HepG2 (cell line): ENCODE data around the gene STAMBPL1. TPM values are rescaled to one million over a fixed set of nuclear protein-coding genes. Genes with fewer than 3 reads are reported as not detected.
A peak's percentile ranks its signal among the peaks of the same experiment; 100 is the strongest.

ENCODE experiments used
- ATAC-seq: fragments of 200-7000 bp; cut with Tn5 transposase; 3 replicates; pipeline ENCODE4 v1.9.1; 2020; ENCODE audit warnings: mild to moderate bottlenecking, moderate library complexity
- BruUV-seq: library from RNA; stranded (reverse); fragments of 400-500 nt; replicated peaks from 2 replicates; lab custom pipeline; 2021; lab: Mats Ljungman, UMichigan
- CTCF ChIA-PET: fragments of 300-600 bp; formaldehyde crosslinking; extraction: SDS; loops from one replicate; lab custom pipeline; 2021; ENCODE audit warnings: low total read pairs, inconsistent platforms, low intra/inter-chr PET ratio; lab: Yijun Ruan, JAX
- POLR2A ChIA-PET: fragments of 350-600 bp; sonication (Branson Sonifier 250); formaldehyde crosslinking; loops from one replicate; lab custom pipeline; 2020; ENCODE audit warnings: antibody characterized with exemption, inconsistent platforms; lab: Yijun Ruan, JAX
- DNase-seq: peaks from one replicate; pipeline ENCODE4 v3.0.0-alpha.2; 2015; ENCODE audit warnings: low spot score
- FAIRE-seq: peaks from 3 replicates; lab custom pipeline; 2011; peaks lifted over from hg19 to GRCh38; lab: Jason Lieb, UNC
- H2AFZ ChIP-seq: one replicate; pipeline ENCODE4 v1.6.1; 2011; ENCODE audit warnings: low read length, inconsistent platforms
- H3K27ac ChIP-seq: fragments of 300-600 bp; 3 replicates; pipeline ENCODE4 v1.8.0; 2011; ENCODE audit warnings: mixed run types, mild to moderate bottlenecking, mixed read lengths, low read length, inconsistent platforms; ENCODE audit not compliant: insufficient read depth; ENCODE audit errors: extremely low read length
- H3K27me3 ChIP-seq, 2 experiments: fragments of 200-600 bp in 1 of 2; 2 replicates in 1 of 2; 3 replicates in 1 of 2; pipeline versions ENCODE4 v1.6.0 to v1.8.0; 2011; ENCODE audit warnings: low read length in 2 of 2, mild to moderate bottlenecking in 2 of 2, moderate library complexity in 2 of 2, inconsistent platforms in 1 of 2; ENCODE audit not compliant: insufficient read depth in 2 of 2, control insufficient read depth in 1 of 2
- H3K36me3 ChIP-seq, 2 experiments: fragments of 200-600 bp in 1 of 2; replicated peaks in 1 of 2; 2 replicates in 1 of 2; 3 replicates in 1 of 2; pipeline versions ENCODE4 v1.5.1 to v1.8.0; 2011; ENCODE audit warnings: low read length in 2 of 2, inconsistent platforms in 1 of 2; ENCODE audit not compliant: insufficient read depth in 2 of 2, control insufficient read depth in 1 of 2
- H3K4me1 ChIP-seq: 2 replicates; pipeline ENCODE4 v1.5.1; 2012; ENCODE audit warnings: low read length, inconsistent platforms; ENCODE audit not compliant: insufficient read depth
- H3K4me2 ChIP-seq: 2 replicates; pipeline ENCODE4 v1.6.0; 2011; ENCODE audit warnings: low read depth, low read length, inconsistent platforms
- H3K4me3 ChIP-seq, 3 experiments: fragments of 200-600 bp in 1 of 3; sonication (generic), shearing (Covaris generic) in 1 of 3; replicated peaks in 1 of 3; 2 replicates each; pipeline ENCODE4 v1.5.1; 2011 to 2016; ENCODE audit warnings: low read length in 3 of 3, inconsistent platforms in 2 of 3, low read depth in 2 of 3, mild to moderate bottlenecking in 2 of 3, control low read depth in 1 of 3, mixed read lengths in 1 of 3; ENCODE audit not compliant: insufficient read depth in 1 of 3
- H3K79me2 ChIP-seq: one replicate; pipeline ENCODE4 v1.6.1; 2011; ENCODE audit warnings: low read length, inconsistent platforms; ENCODE audit not compliant: insufficient read depth
- H3K9ac ChIP-seq: 2 replicates; pipeline ENCODE4 v1.6.0; 2011; ENCODE audit warnings: mild to moderate bottlenecking, low read depth, low read length, inconsistent platforms; ENCODE audit not compliant: insufficient read depth
- H3K9me3 ChIP-seq: 2 replicates; pipeline ENCODE4 v1.5.1; 2012; ENCODE audit warnings: mild to moderate bottlenecking, low read length
- H4K20me1 ChIP-seq: 2 replicates; pipeline ENCODE4 v1.6.0; 2011; ENCODE audit warnings: inconsistent platforms, mild to moderate bottlenecking, low read length, moderate library complexity; ENCODE audit not compliant: insufficient read depth
- ATF1 ChIP-seq: IDR thresholded peaks from 2 replicates; pipeline ENCODE4 v1.6.1; 2016; ENCODE audit warnings: mild to moderate bottlenecking, control low read depth
- CTCF ChIP-seq: sonication (generic); formaldehyde crosslinking; IDR thresholded peaks from 2 replicates; pipeline ENCODE4 v1.5.0; 2020; ENCODE audit warnings: mild to moderate bottlenecking, missing genetic modification reagents, moderate library complexity
- GRHL1 ChIP-seq: sonication (generic); formaldehyde crosslinking; conservative IDR thresholded peaks from 2 replicates; pipeline ENCODE4 v1.8.0; 2022; ENCODE audit warnings: missing genetic modification reagents
- KAT8 ChIP-seq: IDR thresholded peaks from 2 replicates; pipeline ENCODE4 v1.6.1; 2016; ENCODE audit warnings: missing genetic modification reagents, missing compliant biosample characterization
- KDM3A ChIP-seq: IDR thresholded peaks from 2 replicates; pipeline ENCODE4 v1.6.1; 2018; ENCODE audit warnings: low read depth, missing compliant biosample characterization
- NR2F2 ChIP-seq: IDR thresholded peaks from 2 replicates; pipeline ENCODE4 v1.6.1; 2012; ENCODE audit warnings: low read depth, inconsistent platforms, borderline replicate concordance
- PLRG1 ChIP-seq: fragments of 450-650 bp; conservative IDR thresholded peaks from 2 replicates; pipeline ENCODE4 v1.6.1; 2016
- POLR2AphosphoS5 ChIP-seq: IDR thresholded peaks from 2 replicates; pipeline ENCODE4 v1.6.1; 2012; ENCODE audit warnings: low read depth, low read length
- ZNF232 ChIP-seq: sonication (generic); formaldehyde crosslinking; IDR thresholded peaks from 2 replicates; pipeline ENCODE4 v1.4.0; 2020; ENCODE audit warnings: missing genetic modification reagents, borderline replicate concordance
- ZNF570 ChIP-seq: sonication (generic); formaldehyde crosslinking; IDR thresholded peaks from 2 replicates; pipeline ENCODE4 v1.4.0; 2020; ENCODE audit warnings: mild to moderate bottlenecking, missing genetic modification reagents, borderline replicate concordance
- WGBS: methylation state at CpG from one replicate; pipeline ENCODE4 v1.1.6; 2017; ENCODE audit warnings: low lambda C conversion rate; 5-methylcytosine and 5-hydroxymethylcytosine counted together
- in situ Hi-C: cut with HindIII; loops from 2 replicates; pipeline ENCODE4 v1.10.0; 2017; ENCODE audit warnings: low pct_unique_long_range_greater_than_20kb; ENCODE audit not compliant: extremely low pct_ligation_motif_present
- intact Hi-C: fragments of 100-400 bp; cut with micrococcal nuclease; formaldehyde crosslinking; loops from one replicate; pipeline ENCODE4 v1.10.0; 2022; ENCODE audit not compliant: unreplicated experiment
- polyA plus RNA-seq, 8 experiments: library from polyadenylated mRNA; depleted of rRNA in 3 of 8; stranded (reverse) in 7 of 8; unstranded in 1 of 8; fragments of >200 nt; fragmentation: Illumina TruSeq in 4 of 8; extraction: Trizol in 4 of 8; gene quantifications; 2 replicates each; pipeline versions ENCODE4 v1.2.1 to v1.2.3, GENCODE V29; 2011 to 2016; ENCODE audit warnings: low read depth in 4 of 8, missing spikeins in 1 of 8, mixed read lengths in 1 of 8; ENCODE audit not compliant: insufficient read depth in 1 of 8
- total RNA-seq, 5 experiments: library from RNA; depleted of rRNA; stranded (reverse); fragments of >200 nt; fragmentation: Illumina TruSeq; extraction: Trizol; gene quantifications; 2 replicates each; pipeline ENCODE4 v1.2.3, GENCODE V29; 2016; ENCODE audit warnings: low read depth in 1 of 5

STAMBPL1 gene
- total and polyA plus RNA-seq, 2 of the 13 experiments (the other 11 are each of a cell fraction or from before 2014, with no cell fraction given) = 1.4 to 1.5 TPM

- peak; percentile 86 for TF ChIP-seq CTCF
- no peak for TF ChIP-seq ATF1 (CRISPR knock-in tag)
- TF ChIP-seq PLRG1 = no peak
Measured at GRCh38 chr10:88932539-88933256, 52.7 kb downstream of the STAMBPL1 start (continued).

GRCh38 chr10:88933564-88933963, 53.5 kb downstream of the STAMBPL1 start:
- no peak for TF ChIP-seq ZNF232 (CRISPR knock-in tag)
- no peak for TF ChIP-seq NR2F2
- TF ChIP-seq KDM3A (CRISPR knock-in tag) = no peak
- no peak for TF ChIP-seq POLR2AphosphoS5
- TF ChIP-seq ZNF570 (CRISPR knock-in tag) = no peak
- no peak for TF ChIP-seq KAT8 (CRISPR knock-in tag)
- TF ChIP-seq GRHL1 (CRISPR knock-in tag) = no peak
- TF ChIP-seq, all 625 proteins: peak for 0
- in situ Hi-C loops = loop anchor here (10.0 kb wide), 1 partner anchor 271 kb away; the partner anchor contains the start of gene CH25H
- Histone ChIP-seq H3K4me1 (peaks cover 8% of the 10 kb centered on the region), H2AFZ (no peak overlapping the region), H3K9ac (no peak overlapping the region), H3K27ac (no peak overlapping the region), H3K79me2 (no peaks in the 10 kb centered on the region), H3K36me3 (peaks cover 0 to 8% of the 10 kb centered on the region in 2 experiments; a peak in 1 of 5 replicates), H3K9me3 (no peaks in the 10 kb centered on the region), H4K20me1 (no peaks in the 10 kb centered on the region), H3K27me3 (no peaks in the 10 kb centered on the region), H3K4me3 (no peak overlapping the region), H3K4me2 (no peak overlapping the region)
- ChIA-PET POLR2A (no interaction called here), CTCF (interaction anchor here (6.4 kb wide), 1 partner anchor 98 kb away, joined by 45 read pairs; no protein-coding TSS in a partner anchor)
- FAIRE-seq = no peak
- intact Hi-C loops = loop anchor here (5.0 kb wide), 1 partner anchor 36 kb away; no protein-coding TSS in a partner anchor
- 88% methylated on average over 1 of the region's 2 CpGs for WGBS
- no peak for ATAC-seq
- no TSS peak for BruUV-seq
- DNase-seq = no peak
